B cell (primary cell): ENCODE data around the gene AHNAK. TPM values are rescaled to one million over a fixed set of nuclear protein-coding genes. Genes with fewer than 3 reads are reported as not detected.

ENCODE experiments used
- ATAC-seq: fragments of 200-7000 bp; cut with Tn5 transposase; one replicate; pipeline ENCODE4 v1.10.0; 2021; ENCODE audit warnings: low read depth, mild to moderate bottlenecking, moderate number of reproducible peaks, moderate library complexity
- CTCF ChIA-PET: fragments of 350-600 bp; sonication (Branson Sonifier 250); formaldehyde crosslinking; loops from one replicate; lab custom pipeline; 2021; ENCODE audit warnings: antibody characterized with exemption, inconsistent platforms; lab: Charles Lee
- POLR2A ChIA-PET: fragments of 350-600 bp; sonication (Branson Sonifier 250); formaldehyde crosslinking; loops from one replicate; lab custom pipeline; 2021; ENCODE audit warnings: antibody characterized with exemption; lab: Charles Lee
- DNase-seq: peaks from one replicate; pipeline ENCODE4 v3.0.0; 2013
- H2AFZ ChIP-seq: 2 replicates; pipeline ENCODE4 v1.6.1; 2012; ENCODE audit warnings: mild to moderate bottlenecking, low read depth, low read length; ENCODE audit not compliant: insufficient read depth, poor library complexity, severe bottlenecking
- H3K27ac ChIP-seq, 2 donors: 1 replicate in 1 of 2; 2 replicates in 1 of 2; pipeline ENCODE4 v1.5.1; 2012 to 2013; ENCODE audit warnings: low read length in 2 of 2, mild to moderate bottlenecking in 2 of 2, moderate library complexity in 1 of 2
- H3K27me3 ChIP-seq, 4 experiments: fragments of 200-600 bp in 1 of 4; sonication (generic) in 1 of 4; replicated peaks in 1 of 4; 1 replicate in 2 of 4; 2 replicates in 2 of 4; pipeline versions ENCODE4 v1.6.1 to v1.7.0; 2013 to 2016; ENCODE audit warnings: low read length in 3 of 4, mild to moderate bottlenecking in 2 of 4, mixed read lengths in 1 of 4, moderate library complexity in 1 of 4; ENCODE audit not compliant: insufficient read depth in 4 of 4, control insufficient read depth in 3 of 4; ENCODE audit errors: control extremely low read depth in 1 of 4
- H3K36me3 ChIP-seq, 2 experiments: replicated peaks in 1 of 2; 1 replicate in 1 of 2; 2 replicates in 1 of 2; pipeline versions ENCODE4 v1.6.1 to v1.7.1; 2013; ENCODE audit warnings: low read length in 1 of 2; ENCODE audit not compliant: insufficient read depth in 2 of 2, control insufficient read depth in 1 of 2; ENCODE audit errors: control extremely low read depth in 1 of 2, extremely low read depth in 1 of 2
- H3K4me1 ChIP-seq, 2 donors: fragments of 200-600 bp in 1 of 2; sonication (generic) in 1 of 2; 1 replicate in 1 of 2; 2 replicates in 1 of 2; pipeline versions ENCODE4 v1.5.1 to v1.6.1; 2013 to 2017; ENCODE audit warnings: low read length in 2 of 2; ENCODE audit not compliant: control insufficient read depth in 2 of 2, insufficient read depth in 2 of 2
- H3K4me2 ChIP-seq: replicated peaks from 2 replicates; pipeline ENCODE3; 2012; ENCODE audit warnings: mild to moderate bottlenecking, low read depth, low read length; ENCODE audit not compliant: poor library complexity, severe bottlenecking
- H3K4me3 ChIP-seq, 5 experiments: fragments of 200-600 bp in 1 of 5; sonication (generic) in 1 of 5; 1 replicate in 3 of 5; 2 replicates in 2 of 5; pipeline versions ENCODE4 v1.5.1 to v1.7.0; 2011 to 2016; ENCODE audit warnings: low read length in 4 of 5, mild to moderate bottlenecking in 4 of 5, low read depth in 2 of 5, control low read depth in 1 of 5, moderate library complexity in 1 of 5; ENCODE audit not compliant: insufficient read depth in 1 of 5; ENCODE audit errors: control extremely low read depth in 1 of 5, extremely low read depth in 1 of 5
- H3K79me2 ChIP-seq: fragments of 200-600 bp; sonication (generic); one replicate; pipeline ENCODE4 v1.6.0; 2016; ENCODE audit warnings: low read length; ENCODE audit not compliant: control insufficient read depth, insufficient read depth
- H3K9ac ChIP-seq: fragments of 200-600 bp; sonication (generic); 2 replicates; pipeline ENCODE4 v1.6.1; 2017; ENCODE audit warnings: mild to moderate bottlenecking, low read length, moderate library complexity
- H3K9me3 ChIP-seq, 3 donors: one replicate each; pipeline versions ENCODE4 v1.6.1 to v1.7.1; 2013; ENCODE audit warnings: low read length in 2 of 3; ENCODE audit not compliant: control insufficient read depth in 2 of 3, insufficient read depth in 1 of 3; ENCODE audit errors: control extremely low read depth in 1 of 3
- H4K20me1 ChIP-seq: 2 replicates; pipeline ENCODE4 v1.6.0; 2012; ENCODE audit warnings: mild to moderate bottlenecking, low read length; ENCODE audit not compliant: insufficient read depth, control insufficient read depth, poor library complexity, severe bottlenecking
- H3K27ac Mint-ChIP-seq: one replicate; pipeline ENCODE4 v1.8.0; 2021; ENCODE audit warnings: mixed read lengths
- H3K27me3 Mint-ChIP-seq: one replicate; pipeline ENCODE4 v1.8.0; 2021; ENCODE audit warnings: mixed read lengths
- H3K4me1 Mint-ChIP-seq: one replicate; pipeline ENCODE4 v1.8.0; 2021; ENCODE audit warnings: mixed read lengths
- H3K4me3 Mint-ChIP-seq: one replicate; pipeline ENCODE4 v1.8.0; 2021; ENCODE audit warnings: mixed read lengths
- H3K9me3 Mint-ChIP-seq: one replicate; pipeline ENCODE4 v1.8.0; 2022; ENCODE audit warnings: mixed read lengths; ENCODE audit not compliant: insufficient read depth
- CTCF ChIP-seq: fragments of 200-600 bp; IDR thresholded peaks from one replicate; pipeline ENCODE4 v1.8.0; 2022; ENCODE audit warnings: antibody characterized with exemption, mild to moderate bottlenecking
- EZH2 ChIP-seq: IDR thresholded peaks from 2 replicates; pipeline ENCODE4 v1.6.1; 2012; ENCODE audit warnings: borderline replicate concordance, low read depth, mild to moderate bottlenecking, moderate library complexity, low read length; ENCODE audit not compliant: insufficient read depth, poor library complexity, severe bottlenecking
- WGBS: methylation state at CpG from one replicate; pipeline ENCODE4 v1.1.5; 2013; ENCODE audit warnings: missing lambda C conversion rate; ENCODE audit not compliant: insufficient coverage; 5-methylcytosine and 5-hydroxymethylcytosine counted together
- intact Hi-C: fragments of 100-400 bp; cut with micrococcal nuclease; formaldehyde crosslinking; loops from one replicate; pipeline ENCODE4 v1.10.0; 2022
- polyA plus RNA-seq: library from polyadenylated mRNA; depleted of rRNA; stranded (reverse); fragments of >200 nt; gene quantifications from 2 replicates; pipeline ENCODE4 v1.2.3, GENCODE V29; 2012
- total RNA-seq, 2 donors: library from RNA; stranded (reverse); fragments of 120-200 nt in 1 of 2; gene quantifications; 1 replicate in 1 of 2; 2 replicates in 1 of 2; pipeline versions ENCODE4 v1.2.3 to v1.2.4, GENCODE V29; 2013 to 2022

Gene AHNAK
- total and polyA plus RNA-seq, 2 donors (not counting 1 experiment from before 2014, with no cell fraction given) = 63.7 to 229 TPM

- Histone ChIP-seq H3K4me1 (peaks cover 70 to 87% of the 10 kb centered on the region in 2 donors), H2AFZ (peak overlapping the region; percentile 20), H3K9me3 (no peaks in the 10 kb centered on the region), H3K4me2 (peak overlapping the region; percentile 97), H3K27ac (peak overlapping the region; percentile 91 to 94), H3K36me3 (peaks cover 0 to 7% of the 10 kb centered on the region in 2 experiments), H3K4me3 (peak overlapping the region in 4 of 5 experiments; percentile 38 to 99 (median 94)), H3K9ac (peak overlapping the region; percentile 98), H3K79me2 (peaks cover 90% of the 10 kb centered on the region), H3K27me3 (no peaks in the 10 kb centered on the region), H4K20me1 (peaks cover 74% of the 10 kb centered on the region)
- CTCF ChIA-PET = interaction anchor here (0.6 to 11.1 kb wide), 37 partner anchors 13 to 311 kb away, joined by 3 to 376 read pairs (median 5); partner anchors contain the start of genes C11orf98, CSKMT, EEF1G and LBHD1
- Mint-ChIP-seq H3K9me3 (no peaks in the 10 kb centered on the region), H3K27ac (peak overlapping the region; percentile 97), H3K4me1 (peaks cover 84% of the 10 kb centered on the region), H3K27me3 (no peaks in the 10 kb centered on the region), H3K4me3 (peak overlapping the region; percentile 97)
- intact Hi-C loops = loop anchor here (5.0 kb wide), 2 partner anchors 46 to 49 kb away; partner anchors contain the start of gene TUT1
- 18% methylated on average over 30 of the region's 30 CpGs for WGBS
- ATAC-seq (peak; percentile 44), DNase-seq (peak; percentile 84)
- peak; percentile 98 for TF ChIP-seq CTCF
- no peak for TF ChIP-seq EZH2
- POLR2A ChIA-PET = interaction anchor here (0.5 to 7.3 kb wide), 9 partner anchors 13 to 124 kb away, joined by 3 to 119 read pairs (median 5); partner anchors contain the start of genes EEF1G and TUT1
Observed at GRCh38 chr11:62542750-62543567, 3.6 kb downstream of the AHNAK start.
